ENCODE measurements around the gene ZC3H12A. TPM values are rescaled to one million over a fixed set of nuclear protein-coding genes. Genes with fewer than 3 reads are reported as not detected.
A peak's percentile ranks its signal among the peaks of the same experiment; 100 is the strongest.

ZC3H12A gene
- total and polyA plus RNA-seq, 10 of the 15 experiments (the other 5 are each of a cell fraction or from before 2014, with no cell fraction given) = 0.35 to 30.2 (median 13.8) TPM

DNA sequence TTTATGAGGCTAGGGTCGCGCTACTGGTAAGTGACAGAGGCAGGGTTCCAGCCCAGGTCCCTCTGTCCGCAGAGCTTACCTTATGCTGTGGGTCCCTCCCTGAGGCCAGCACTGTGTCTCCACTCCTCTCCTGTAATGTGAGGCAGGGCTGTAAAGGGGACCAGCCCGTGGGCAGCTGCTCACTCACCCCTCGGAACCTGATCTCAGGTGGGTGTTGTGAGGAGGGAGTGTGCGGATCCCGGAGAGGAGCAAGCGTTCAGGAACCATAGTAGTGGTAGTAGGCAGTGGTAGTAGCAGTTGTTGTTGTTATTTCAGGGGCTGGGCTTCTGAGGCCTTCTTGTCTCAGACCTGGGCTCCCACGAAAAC lies 1.7 kb downstream of the ZC3H12A start:
- DNase-seq (ENCODE audit: low read depth, low spot score) = no peak
- Histone ChIP-seq H3K9me3 (replicated peaks; ENCODE audit: control insufficient read depth, insufficient read depth, low read length) (no peaks in the 10 kb centered on the region), H4K20me1 (ENCODE audit: control insufficient read depth, insufficient read depth) (peaks cover 3% of the 10 kb centered on the region; the same call in 1 of the 2 replicates), H3K9ac (ENCODE audit: control insufficient read depth, insufficient read depth, low read length) (peak overlapping the region; percentile 94), H3K4me1 (ENCODE audit: control insufficient read depth, insufficient read depth, low read length) (peaks cover 26% of the 10 kb centered on the region), H3K27me3 (replicated peaks in 1 of 2; ENCODE audit: control insufficient read depth in 2 of 2, insufficient read depth in 2 of 2, low read length in 1 of 2) (no peaks in the 10 kb centered on the region), H3K27ac (ENCODE audit: control insufficient read depth, insufficient read depth) (peak overlapping the region; percentile 99), H3K4me3 (peak overlapping the region; percentile 99), H3K36me3 (ENCODE audit: control insufficient read depth in 2 of 2, insufficient read depth in 2 of 2, low read length in 1 of 2) (peaks cover 13 to 23% of the 10 kb centered on the region in 2 experiments), H3K79me2 (ENCODE audit: control insufficient read depth, insufficient read depth, low read length) (peaks cover 67% of the 10 kb centered on the region), H3K4me2 (ENCODE audit: control insufficient read depth, insufficient read depth) (peak overlapping the region; percentile 73), H2AFZ (ENCODE audit: control insufficient read depth, low read depth, low read length) (no peak overlapping the region)
- TF ChIP-seq NR2C1 (IDR thresholded peaks at IDR 0.05) (no peak), SP1 (IDR thresholded peaks at IDR 0.05; ENCODE audit: low read depth, low read length) (no peak), POLR2AphosphoS5 (IDR thresholded peaks at IDR 0.05; ENCODE audit: low read length) (0 out of 2 replicates have a peak, but pooled peaks have one; percentile 2), WRNIP1 (IDR thresholded peaks at IDR 0.05; ENCODE audit: borderline replicate concordance, low read depth, low read length) (peak; percentile 1; the same call in 1 of the 2 replicates)
- TF ChIP-seq, protein P1, sequence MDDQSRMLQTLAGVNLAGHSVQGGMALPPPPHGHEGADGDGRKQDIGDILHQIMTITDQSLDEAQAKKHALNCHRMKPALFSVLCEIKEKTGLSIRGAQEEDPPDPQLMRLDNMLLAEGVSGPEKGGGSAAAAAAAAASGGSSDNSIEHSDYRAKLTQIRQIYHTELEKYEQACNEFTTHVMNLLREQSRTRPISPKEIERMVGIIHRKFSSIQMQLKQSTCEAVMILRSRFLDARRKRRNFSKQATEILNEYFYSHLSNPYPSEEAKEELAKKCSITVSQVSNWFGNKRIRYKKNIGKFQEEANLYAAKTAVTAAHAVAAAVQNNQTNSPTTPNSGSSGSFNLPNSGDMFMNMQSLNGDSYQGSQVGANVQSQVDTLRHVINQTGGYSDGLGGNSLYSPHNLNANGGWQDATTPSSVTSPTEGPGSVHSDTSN (IDR thresholded peaks at IDR 0.05; ENCODE audit: insufficient replicate concordance, low read depth, low read length) = no peak
- TF ChIP-seq, protein P2, sequence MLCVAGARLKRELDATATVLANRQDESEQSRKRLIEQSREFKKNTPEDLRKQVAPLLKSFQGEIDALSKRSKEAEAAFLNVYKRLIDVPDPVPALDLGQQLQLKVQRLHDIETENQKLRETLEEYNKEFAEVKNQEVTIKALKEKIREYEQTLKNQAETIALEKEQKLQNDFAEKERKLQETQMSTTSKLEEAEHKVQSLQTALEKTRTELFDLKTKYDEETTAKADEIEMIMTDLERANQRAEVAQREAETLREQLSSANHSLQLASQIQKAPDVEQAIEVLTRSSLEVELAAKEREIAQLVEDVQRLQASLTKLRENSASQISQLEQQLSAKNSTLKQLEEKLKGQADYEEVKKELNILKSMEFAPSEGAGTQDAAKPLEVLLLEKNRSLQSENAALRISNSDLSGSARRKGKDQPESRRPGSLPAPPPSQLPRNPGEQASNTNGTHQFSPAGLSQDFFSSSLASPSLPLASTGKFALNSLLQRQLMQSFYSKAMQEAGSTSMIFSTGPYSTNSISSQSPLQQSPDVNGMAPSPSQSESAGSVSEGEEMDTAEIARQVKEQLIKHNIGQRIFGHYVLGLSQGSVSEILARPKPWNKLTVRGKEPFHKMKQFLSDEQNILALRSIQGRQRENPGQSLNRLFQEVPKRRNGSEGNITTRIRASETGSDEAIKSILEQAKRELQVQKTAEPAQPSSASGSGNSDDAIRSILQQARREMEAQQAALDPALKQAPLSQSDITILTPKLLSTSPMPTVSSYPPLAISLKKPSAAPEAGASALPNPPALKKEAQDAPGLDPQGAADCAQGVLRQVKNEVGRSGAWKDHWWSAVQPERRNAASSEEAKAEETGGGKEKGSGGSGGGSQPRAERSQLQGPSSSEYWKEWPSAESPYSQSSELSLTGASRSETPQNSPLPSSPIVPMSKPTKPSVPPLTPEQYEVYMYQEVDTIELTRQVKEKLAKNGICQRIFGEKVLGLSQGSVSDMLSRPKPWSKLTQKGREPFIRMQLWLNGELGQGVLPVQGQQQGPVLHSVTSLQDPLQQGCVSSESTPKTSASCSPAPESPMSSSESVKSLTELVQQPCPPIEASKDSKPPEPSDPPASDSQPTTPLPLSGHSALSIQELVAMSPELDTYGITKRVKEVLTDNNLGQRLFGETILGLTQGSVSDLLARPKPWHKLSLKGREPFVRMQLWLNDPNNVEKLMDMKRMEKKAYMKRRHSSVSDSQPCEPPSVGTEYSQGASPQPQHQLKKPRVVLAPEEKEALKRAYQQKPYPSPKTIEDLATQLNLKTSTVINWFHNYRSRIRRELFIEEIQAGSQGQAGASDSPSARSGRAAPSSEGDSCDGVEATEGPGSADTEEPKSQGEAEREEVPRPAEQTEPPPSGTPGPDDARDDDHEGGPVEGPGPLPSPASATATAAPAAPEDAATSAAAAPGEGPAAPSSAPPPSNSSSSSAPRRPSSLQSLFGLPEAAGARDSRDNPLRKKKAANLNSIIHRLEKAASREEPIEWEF (IDR thresholded peaks at IDR 0.05; ENCODE audit: insufficient replicate concordance, low read depth, low read length) = no peak
- ChIA-PET SMC1A (ENCODE audit: uncharacterized antibody, unreplicated experiment) (interaction anchor here (0.9 to 3.6 kb wide), 7 partner anchors 8 to 206 kb away, joined by 3 to 23 read pairs (median 4); no protein-coding TSS in a partner anchor), CTCF (interaction anchor here (0.8 to 7.8 kb wide), 7 partner anchors 9 to 517 kb away, joined by 3 to 127 read pairs (median 3); partner anchors contain the start of gene MEAF6), RAD21 (ENCODE audit: unreplicated experiment) (interaction anchor here (1.5 to 10.4 kb wide), 4 partner anchors 10 to 213 kb away, joined by 4 to 82 read pairs (median 10); partner anchors contain the start of gene MEAF6), POLR2A (interaction anchor here (1.0 to 4.5 kb wide), 11 partner anchors 11 to 1315 kb away, joined by 3 to 35 read pairs (median 9); partner anchors contain the start of genes CDCA8, GNL2, MEAF6 and SNIP1)
- in situ Hi-C loops (cut with MboI) (no loop called here), intact Hi-C loops (cut with micrococcal nuclease; ENCODE audit: unreplicated experiment) (no loop called here)
- 1% methylated on average over 9 of the region's 9 CpGs for WGBS (ENCODE audit: insufficient coverage, insufficient replicate concordance, low lambda C conversion rate, missing lambda C conversion rate)
- no peak for FAIRE-seq
- ATAC-seq = no peak
- BruUV-seq (replicated peaks) = no TSS peak

All from GM12878 (cell line).